Neutrophil (primary cell): ENCODE data around the gene SLC38A7.
A peak's percentile ranks its signal among the peaks of the same experiment; 100 is the strongest.

Experiments used
- H3K27ac ChIP-seq: fragments of 200-600 bp; sonication (generic); 2 replicates; pipeline ENCODE4 v1.5.1; 2016; ENCODE audit warnings: mild to moderate bottlenecking, moderate library complexity
- H3K27me3 ChIP-seq: fragments of 200-600 bp; sonication (generic); 2 replicates; pipeline ENCODE4 v1.6.0; 2016; ENCODE audit warnings: mild to moderate bottlenecking
- H3K36me3 ChIP-seq: fragments of 200-600 bp; sonication (generic); 2 replicates; pipeline ENCODE4 v1.5.1; 2017
- H3K4me1 ChIP-seq, 2 experiments: fragments of 200-600 bp in 1 of 2; sonication (generic) in 1 of 2; 1 replicate in 1 of 2; 2 replicates in 1 of 2; pipeline versions ENCODE4 v1.5.1 to v1.6.1; 2013 to 2016; ENCODE audit warnings: low read depth in 1 of 2, low read length in 1 of 2, mild to moderate bottlenecking in 1 of 2, moderate library complexity in 1 of 2; ENCODE audit not compliant: control insufficient read depth in 1 of 2, insufficient read depth in 1 of 2
- H3K4me3 ChIP-seq, 2 experiments: fragments of 200-600 bp in 1 of 2; sonication (generic) in 1 of 2; 1 replicate in 1 of 2; 2 replicates in 1 of 2; pipeline ENCODE4 v1.5.1; 2013 to 2016; ENCODE audit warnings: low read depth in 1 of 2, low read length in 1 of 2, mild to moderate bottlenecking in 1 of 2, moderate library complexity in 1 of 2
- H3K9me3 ChIP-seq: fragments of 200-600 bp; sonication (generic); 2 replicates; pipeline ENCODE4 v1.5.1; 2016
- TF ChIP-seq, protein P1 (sequence below): fragments of 200-600 bp; sonication (generic); IDR thresholded peaks from 2 replicates; pipeline ENCODE4 v1.5.1; 2016; ENCODE audit warnings: antibody characterized with exemption

The SLC38A7 gene

DNA sequence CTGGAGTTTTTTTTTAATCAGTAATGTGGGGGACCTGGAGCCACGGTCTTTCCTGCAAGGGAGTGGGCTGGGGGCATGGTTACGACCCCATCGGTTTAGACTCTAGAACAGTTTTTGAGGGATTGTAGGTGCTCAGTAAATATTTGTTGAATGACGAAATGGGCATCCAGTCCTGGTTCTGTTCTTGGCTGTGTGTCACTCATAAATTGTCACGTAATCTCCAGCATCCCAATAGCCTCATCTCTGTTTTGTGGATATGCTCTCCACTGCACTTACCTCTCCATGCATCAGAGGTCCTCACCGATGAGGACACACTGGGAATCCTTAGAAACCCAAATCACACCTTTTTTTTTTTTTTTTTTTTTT lies 497 bp upstream of the SLC38A7 start:
- Histone ChIP-seq H3K27me3 (peaks cover 13% of the 10 kb centered on the region), H3K9me3 (no peaks in the 10 kb centered on the region), H3K36me3 (no peaks in the 10 kb centered on the region), H3K4me1 (peaks cover 6 to 11% of the 10 kb centered on the region in 2 experiments), H3K27ac (no peak overlapping the region), H3K4me3 (peak overlapping the region in 1 of 2 experiments; percentile 67)
- TF ChIP-seq, protein P1, sequence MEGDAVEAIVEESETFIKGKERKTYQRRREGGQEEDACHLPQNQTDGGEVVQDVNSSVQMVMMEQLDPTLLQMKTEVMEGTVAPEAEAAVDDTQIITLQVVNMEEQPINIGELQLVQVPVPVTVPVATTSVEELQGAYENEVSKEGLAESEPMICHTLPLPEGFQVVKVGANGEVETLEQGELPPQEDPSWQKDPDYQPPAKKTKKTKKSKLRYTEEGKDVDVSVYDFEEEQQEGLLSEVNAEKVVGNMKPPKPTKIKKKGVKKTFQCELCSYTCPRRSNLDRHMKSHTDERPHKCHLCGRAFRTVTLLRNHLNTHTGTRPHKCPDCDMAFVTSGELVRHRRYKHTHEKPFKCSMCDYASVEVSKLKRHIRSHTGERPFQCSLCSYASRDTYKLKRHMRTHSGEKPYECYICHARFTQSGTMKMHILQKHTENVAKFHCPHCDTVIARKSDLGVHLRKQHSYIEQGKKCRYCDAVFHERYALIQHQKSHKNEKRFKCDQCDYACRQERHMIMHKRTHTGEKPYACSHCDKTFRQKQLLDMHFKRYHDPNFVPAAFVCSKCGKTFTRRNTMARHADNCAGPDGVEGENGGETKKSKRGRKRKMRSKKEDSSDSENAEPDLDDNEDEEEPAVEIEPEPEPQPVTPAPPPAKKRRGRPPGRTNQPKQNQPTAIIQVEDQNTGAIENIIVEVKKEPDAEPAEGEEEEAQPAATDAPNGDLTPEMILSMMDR: no peak

DNA sequence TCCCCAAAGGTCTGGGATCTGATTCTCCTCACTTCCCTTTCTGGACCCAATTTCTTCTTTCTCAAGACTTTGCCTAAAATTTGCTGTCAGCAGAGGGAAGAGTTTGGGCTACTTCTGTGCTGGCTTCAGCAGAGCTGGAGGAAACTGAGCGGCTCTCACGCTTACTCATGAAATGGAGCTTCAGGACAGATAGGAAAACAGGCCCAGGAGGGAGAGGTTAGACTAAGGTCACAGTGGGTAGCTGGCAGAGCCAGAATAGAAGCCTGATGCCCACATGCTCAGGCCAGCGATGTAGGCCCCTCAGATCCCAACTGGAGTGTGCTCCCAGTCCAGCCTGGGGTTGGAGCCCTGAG lies 593 bp downstream of the SLC38A7 start:
- Histone ChIP-seq H3K36me3 (no peaks in the 10 kb centered on the region), H3K4me3 (peak overlapping the region; percentile 65 to 67), H3K4me1 (peaks cover 6 to 11% of the 10 kb centered on the region in 2 experiments)

DNA sequence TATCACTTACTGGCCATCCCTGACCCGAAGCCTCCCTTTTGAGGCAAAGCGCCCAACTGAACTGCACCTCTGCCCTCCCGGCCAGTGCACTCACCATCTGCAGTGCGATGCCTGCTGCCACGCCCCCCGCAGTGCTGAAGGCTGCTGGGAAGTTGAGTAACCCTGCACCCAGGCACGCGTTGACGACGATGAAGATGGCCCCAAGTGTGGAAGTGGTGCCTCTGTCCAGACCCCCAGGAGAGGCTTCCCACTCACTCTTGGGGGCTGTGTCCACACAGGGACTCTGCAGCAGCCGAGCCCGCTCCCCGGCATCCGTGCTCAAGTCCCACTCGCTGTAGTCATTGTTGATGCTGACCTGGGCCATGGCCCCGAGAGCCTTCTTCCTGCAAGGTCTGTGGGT lies 4.8 kb downstream of the SLC38A7 start:
- Histone ChIP-seq H3K27me3 (no peaks in the 10 kb centered on the region), H3K4me3 (no peak overlapping the region), H3K36me3 (no peaks in the 10 kb centered on the region)

More for the DNA sequence above, 593 bp downstream of the SLC38A7 start:
- H3K9me3 ChIP-seq: no peaks in the 10 kb centered on the region
- TF ChIP-seq, protein P1: no peak
- H3K27ac ChIP-seq: no peak overlapping the region
- H3K27me3 ChIP-seq: peaks cover 3% of the 10 kb centered on the region

DNA sequence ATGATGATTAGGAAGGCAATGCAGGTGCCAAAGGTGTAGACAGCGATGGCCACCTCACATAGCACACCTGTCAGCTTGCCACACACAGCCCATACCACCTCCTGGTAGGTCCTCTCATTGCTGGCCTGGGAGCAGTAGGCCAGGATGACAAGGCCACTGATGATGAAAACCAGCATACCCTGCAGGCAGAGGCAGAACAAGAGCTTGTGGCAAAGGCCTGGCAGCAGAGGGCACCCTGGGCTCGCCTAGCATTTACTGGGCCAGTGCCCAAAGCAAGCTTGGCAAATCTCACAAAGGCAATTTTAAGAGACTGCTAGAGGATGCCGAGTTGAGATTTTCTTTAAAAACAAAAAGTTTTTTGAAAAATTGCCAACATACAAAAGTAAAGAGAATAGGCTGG lies 5.9 kb downstream of the SLC38A7 start:
- no peaks in the 10 kb centered on the region for H3K9me3 ChIP-seq
- TF ChIP-seq, protein P1: no peak
- no peaks in the 10 kb centered on the region for H3K36me3 ChIP-seq
- H3K27me3 ChIP-seq: no peaks in the 10 kb centered on the region
- H3K4me1 ChIP-seq: peaks cover 0 to under 1% of the 10 kb centered on the region in 2 experiments
- H3K27ac ChIP-seq: no peak overlapping the region
- H3K4me3 ChIP-seq: no peak overlapping the region

More for the DNA sequence above, 4.8 kb downstream of the SLC38A7 start:
- Histone ChIP-seq H3K9me3 (no peaks in the 10 kb centered on the region), H3K27ac (no peak overlapping the region), H3K4me1 (peaks cover 6 to 10% of the 10 kb centered on the region in 2 experiments)
- TF ChIP-seq, protein P1: no peak

DNA sequence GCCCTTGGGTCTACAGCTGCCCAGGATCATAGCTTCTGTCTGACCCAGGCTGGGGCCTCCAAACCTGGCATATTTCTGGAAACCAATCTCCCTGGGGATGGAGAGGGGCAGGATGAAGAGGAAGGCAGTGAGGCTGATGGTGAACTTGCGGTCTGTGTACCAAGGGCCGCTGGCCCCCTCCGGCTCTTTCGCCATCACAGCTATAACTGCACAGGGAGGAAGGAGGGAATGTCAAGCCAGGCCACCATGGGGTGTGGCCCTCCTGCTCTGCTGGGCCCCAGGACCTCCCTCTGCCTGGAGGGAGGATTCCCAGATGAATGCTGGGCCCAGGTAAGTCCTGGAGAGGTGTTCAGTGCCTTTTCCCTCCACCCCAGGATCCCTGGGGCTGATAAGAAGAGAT lies 6.3 kb downstream of the SLC38A7 start:
- TF ChIP-seq, protein P1: no peak
- H3K4me1 ChIP-seq: no peaks in the 10 kb centered on the region
- H3K36me3 ChIP-seq: no peaks in the 10 kb centered on the region
- H3K27ac ChIP-seq: no peak overlapping the region
- H3K9me3 ChIP-seq: no peaks in the 10 kb centered on the region
- H3K27me3 ChIP-seq: no peaks in the 10 kb centered on the region
- no peak overlapping the region for H3K4me3 ChIP-seq
